Parathyroid adenoma (tissue), 2 donors: ENCODE data around the gene PDSS1.

Source experiments
- H2AFZ ChIP-seq: fragments of 300-600 bp; sonication (generic); one replicate; pipeline ENCODE4 v1.7.0; 2017; ENCODE audit warnings: antibody characterized with exemption, mild to moderate bottlenecking
- H3K27ac ChIP-seq: fragments of 300-600 bp; sonication (generic); one replicate; pipeline ENCODE4 v1.7.0; 2017
- H3K27me3 ChIP-seq: fragments of 300-600 bp; sonication (generic); one replicate; pipeline ENCODE4 v1.7.0; 2017; ENCODE audit warnings: low read length; ENCODE audit not compliant: control insufficient read depth, insufficient read depth
- H3K36me3 ChIP-seq: fragments of 300-600 bp; sonication (generic); one replicate; pipeline ENCODE4 v1.7.0; 2017; ENCODE audit warnings: low read length; ENCODE audit not compliant: control insufficient read depth, insufficient read depth
- H3K4me1 ChIP-seq: fragments of 300-600 bp; sonication (generic); one replicate; pipeline ENCODE4 v1.7.0; 2017; ENCODE audit warnings: control low read depth
- H3K4me2 ChIP-seq: fragments of 300-600 bp; sonication (generic); one replicate; pipeline ENCODE4 v1.7.0; 2017; ENCODE audit warnings: low read length
- H3K4me3 ChIP-seq: fragments of 300-600 bp; sonication (generic); one replicate; pipeline ENCODE4 v1.7.0; 2017; ENCODE audit warnings: low read depth, low read length
- H3K79me2 ChIP-seq: fragments of 300-600 bp; sonication (generic); one replicate; pipeline ENCODE4 v1.7.0; 2017; ENCODE audit warnings: control low read depth
- H3K9ac ChIP-seq: fragments of 300-600 bp; sonication (generic); one replicate; pipeline ENCODE4 v1.7.0; 2017; ENCODE audit warnings: mild to moderate bottlenecking
- H3K9me3 ChIP-seq: fragments of 300-600 bp; sonication (generic); one replicate; pipeline ENCODE4 v1.7.0; 2017; ENCODE audit warnings: low read length; ENCODE audit not compliant: control insufficient read depth
- CTCF ChIP-seq: fragments of 300-600 bp; sonication (generic); IDR thresholded peaks from one replicate; pipeline ENCODE4 v1.7.0; 2017; ENCODE audit warnings: antibody characterized with exemption, mild to moderate bottlenecking
- donor health status: primary hyperparathyroidism.

The PDSS1 gene

GRCh38 chr10:26698909-26699308 is 1.4 kb downstream of the PDSS1 start:
- Histone ChIP-seq H3K4me2 (no peak overlapping the region), H3K27me3 (no peaks in the 10 kb centered on the region), H3K4me3 (no peak overlapping the region), H3K4me1 (peaks cover 4% of the 10 kb centered on the region), H2AFZ (no peak overlapping the region), H3K27ac (no peak overlapping the region), H3K36me3 (no peaks in the 10 kb centered on the region), H3K9me3 (no peaks in the 10 kb centered on the region), H3K9ac (no peak overlapping the region), H3K79me2 (peaks cover 3% of the 10 kb centered on the region)
- no peak for TF ChIP-seq CTCF

- Histone ChIP-seq H3K27ac (no peak overlapping the region), H3K36me3 (no peaks in the 10 kb centered on the region), H3K9ac (no peak overlapping the region), H3K4me3 (no peak overlapping the region), H3K79me2 (peaks cover 3% of the 10 kb centered on the region), H3K4me1 (peaks cover 4% of the 10 kb centered on the region), H3K4me2 (no peak overlapping the region), H3K9me3 (no peaks in the 10 kb centered on the region), H3K27me3 (no peaks in the 10 kb centered on the region), H2AFZ (no peak overlapping the region)
- no peak for TF ChIP-seq CTCF
Observed at GRCh38 chr10:26699631-26700030, 2.1 kb downstream of the PDSS1 start.

GRCh38 chr10:26700884-26701630 is 3.6 kb downstream of the PDSS1 start:
- H3K27ac ChIP-seq = no peak overlapping the region
- H3K36me3 ChIP-seq = no peaks in the 10 kb centered on the region
- no peak overlapping the region for H2AFZ ChIP-seq
- H3K79me2 ChIP-seq = peaks cover 3% of the 10 kb centered on the region
- H3K9me3 ChIP-seq = no peaks in the 10 kb centered on the region
- no peak for TF ChIP-seq CTCF
- H3K4me1 ChIP-seq = peaks cover 4% of the 10 kb centered on the region
- no peak overlapping the region for H3K4me2 ChIP-seq
- H3K4me3 ChIP-seq = no peak overlapping the region
- H3K27me3 ChIP-seq = no peaks in the 10 kb centered on the region
- no peak overlapping the region for H3K9ac ChIP-seq

- peaks cover 4% of the 10 kb centered on the region for H3K4me1 ChIP-seq
- no peak overlapping the region for H3K27ac ChIP-seq
- no peak for TF ChIP-seq CTCF
- no peaks in the 10 kb centered on the region for H3K27me3 ChIP-seq
- no peak overlapping the region for H3K4me3 ChIP-seq
- no peaks in the 10 kb centered on the region for H3K36me3 ChIP-seq
- peaks cover 3% of the 10 kb centered on the region for H3K79me2 ChIP-seq
- H3K9ac ChIP-seq = no peak overlapping the region
- no peak overlapping the region for H2AFZ ChIP-seq
- no peak overlapping the region for H3K4me2 ChIP-seq
- H3K9me3 ChIP-seq = no peaks in the 10 kb centered on the region
Observed at GRCh38 chr10:26703096-26703495, 5.6 kb downstream of the PDSS1 start.

- no peaks in the 10 kb centered on the region for H3K4me1 ChIP-seq
- no peaks in the 10 kb centered on the region for H3K27me3 ChIP-seq
- H3K4me3 ChIP-seq = no peak overlapping the region
- no peaks in the 10 kb centered on the region for H3K36me3 ChIP-seq
- H3K9ac ChIP-seq = no peak overlapping the region
- no peak overlapping the region for H2AFZ ChIP-seq
- no peak overlapping the region for H3K4me2 ChIP-seq
- TF ChIP-seq CTCF = no peak
- no peaks in the 10 kb centered on the region for H3K79me2 ChIP-seq
- H3K9me3 ChIP-seq = no peaks in the 10 kb centered on the region
- no peak overlapping the region for H3K27ac ChIP-seq
Observed at GRCh38 chr10:26703974-26704373, 6.5 kb downstream of the PDSS1 start.
